Fibroblast of lung (primary cell): ENCODE data around the gene CPA4. TPM values are rescaled to one million over a fixed set of nuclear protein-coding genes. Genes with fewer than 3 reads are reported as not detected.

Experiments used
- DNase-seq, 2 donors: peaks; one replicate each; pipeline versions ENCODE4 v3.0.0 to v3.0.0-alpha.2; 2010; ENCODE audit warnings: low read depth in 2 of 2
- H2AFZ ChIP-seq: 2 replicates; pipeline ENCODE4 v1.5.1; 2012; ENCODE audit warnings: low read length, control low read depth, inconsistent platforms
- H3K27ac ChIP-seq: 2 replicates; pipeline ENCODE4 v1.5.1; 2011; ENCODE audit warnings: low read length, control low read depth; ENCODE audit not compliant: insufficient read depth
- H3K27me3 ChIP-seq: 2 replicates; pipeline ENCODE4 v1.5.1; 2011; ENCODE audit warnings: mild to moderate bottlenecking, low read length; ENCODE audit not compliant: control insufficient read depth, insufficient read depth
- H3K36me3 ChIP-seq: 2 replicates; pipeline ENCODE4 v1.5.1; 2011; ENCODE audit warnings: low read length; ENCODE audit not compliant: control insufficient read depth, insufficient read depth
- H3K4me1 ChIP-seq: 2 replicates; pipeline ENCODE4 v1.5.1; 2011; ENCODE audit warnings: low read length; ENCODE audit not compliant: control insufficient read depth, insufficient read depth; ENCODE audit errors: extremely low read depth
- H3K4me2 ChIP-seq: 2 replicates; pipeline ENCODE4 v1.5.1; 2011; ENCODE audit warnings: low read length, control low read depth; ENCODE audit not compliant: insufficient read depth; ENCODE audit errors: extremely low read depth
- H3K4me3 ChIP-seq, 4 experiments: fragments of 200-600 bp in 1 of 4; sonication (generic) in 1 of 4; replicated peaks in 1 of 4; 2 replicates each; pipeline ENCODE4 v1.5.1; 2011 to 2016; ENCODE audit warnings: low read length in 4 of 4, low read depth in 3 of 4, mild to moderate bottlenecking in 3 of 4, control low read depth in 2 of 4, inconsistent platforms in 1 of 4, mixed read lengths in 1 of 4; ENCODE audit not compliant: insufficient read depth in 1 of 4; ENCODE audit errors: control extremely low read depth in 1 of 4
- H3K79me2 ChIP-seq: 2 replicates; pipeline ENCODE4 v1.5.1; 2012; ENCODE audit warnings: mild to moderate bottlenecking, low read length, inconsistent platforms; ENCODE audit not compliant: control insufficient read depth, insufficient read depth
- H3K9ac ChIP-seq: 2 replicates; pipeline ENCODE4 v1.5.1; 2011; ENCODE audit warnings: mild to moderate bottlenecking, low read length, control low read depth; ENCODE audit not compliant: insufficient read depth
- H3K9me3 ChIP-seq: 2 replicates; pipeline ENCODE4 v1.5.1; 2012; ENCODE audit warnings: low read depth, low read length; ENCODE audit not compliant: control insufficient read depth, insufficient read depth
- H4K20me1 ChIP-seq: 2 replicates; pipeline ENCODE4 v1.5.1; 2011; ENCODE audit warnings: low read length; ENCODE audit not compliant: control insufficient read depth, insufficient read depth; ENCODE audit errors: extremely low read depth
- CTCF ChIP-seq, 2 donors: IDR thresholded peaks in 1 of 2; conservative IDR thresholded peaks in 1 of 2; 1 replicate in 1 of 2; 2 replicates in 1 of 2; pipeline ENCODE4 v1.5.1; 2011 to 2012; ENCODE audit warnings: low read length in 2 of 2, control low read depth in 1 of 2, inconsistent platforms in 1 of 2, low read depth in 1 of 2, mild to moderate bottlenecking in 1 of 2
- EZH2 ChIP-seq: IDR thresholded peaks from 2 replicates; pipeline ENCODE4 v1.5.1; 2012; ENCODE audit warnings: low read length, control low read depth, mild to moderate bottlenecking; ENCODE audit errors: missing control alignments
- polyA plus RNA-seq, 2 donors: library from polyadenylated mRNA; depleted of rRNA in 1 of 2; stranded (reverse) in 1 of 2; unstranded in 1 of 2; fragments of >200 nt; gene quantifications; 2 replicates each; pipeline ENCODE4 v1.2.1, GENCODE V29; 2011 to 2012; ENCODE audit warnings: missing spikeins in 1 of 2
- total RNA-seq: library from RNA; depleted of rRNA; stranded (reverse); fragments of >200 nt; gene quantifications from 2 replicates; pipeline ENCODE4 v1.2.1, GENCODE V29; 2014

CPA4 gene
- total and polyA plus RNA-seq, 2 donors (not counting 1 experiment from before 2014, with no cell fraction given), result 6.4 to 48.3 TPM

GRCh38 chr7:130372402-130373165 is 79.6 kb downstream of the CPA4 start:
- H2AFZ ChIP-seq, result no peak overlapping the region
- no peaks in the 10 kb centered on the region for H3K9me3 ChIP-seq
- TF ChIP-seq CTCF (conservative IDR thresholded peaks at IDR 0.05 in 1 of 2, IDR thresholded peaks at IDR 0.05 in 1 of 2; ENCODE audit: low read depth in 1 of 2, low read length in 2 of 2) (no peak), EZH2 (no peak)
- H4K20me1 ChIP-seq, result no peaks in the 10 kb centered on the region
- no peaks in the 10 kb centered on the region for H3K27me3 ChIP-seq
- H3K27ac ChIP-seq, result peak overlapping the region; percentile 97
- H3K4me1 ChIP-seq, result peaks cover 40% of the 10 kb centered on the region
- H3K4me3 ChIP-seq, result no peak overlapping the region
- H3K79me2 ChIP-seq, result no peaks in the 10 kb centered on the region
- peak in 1 of 2 donors; percentile 46 for DNase-seq
- H3K9ac ChIP-seq, result no peak overlapping the region
- no peaks in the 10 kb centered on the region for H3K36me3 ChIP-seq
- H3K4me2 ChIP-seq, result no peak overlapping the region

Other genes with a start within 250 kb of the CPA4 start
- 12.1 and 19.5 TPM in 2 replicates for gene ZC3HC1, start 241.8 kb upstream of the CPA4 start, total RNA-seq
- gene ZC3HC1, start 241.8 kb upstream of the CPA4 start, polyA plus RNA-seq, result 22.3 and 27.8 TPM in 2 replicates
- 27.7 and 29.1 TPM in 2 replicates for gene KLHDC10, start 222.6 kb upstream of the CPA4 start, total RNA-seq
- 20.3 and 28.5 TPM in 2 replicates for gene KLHDC10, start 222.6 kb upstream of the CPA4 start, polyA plus RNA-seq
- gene TMEM209, start 87.8 kb upstream of the CPA4 start, total RNA-seq, result 9.5 and 9.7 TPM in 2 replicates
- gene TMEM209, start 87.8 kb upstream of the CPA4 start, polyA plus RNA-seq, result 15.1 and 20.8 TPM in 2 replicates
- not detected in 2 replicates for gene SSMEM1, start 85.3 kb upstream of the CPA4 start, total RNA-seq
- gene SSMEM1, start 85.3 kb upstream of the CPA4 start, polyA plus RNA-seq, result not detected in 2 replicates
- gene CPA2, start 26.3 kb upstream of the CPA4 start, total RNA-seq, result under 0.01 TPM in 1 of 2 replicates, not detected in the other
- gene CPA2, start 26.3 kb upstream of the CPA4 start, polyA plus RNA-seq, result 0.06 TPM in 1 of 2 replicates, not detected in the other
- not detected in 2 replicates for gene CPA5, start 51.7 kb downstream of the CPA4 start, total RNA-seq
- gene CPA5, start 51.7 kb downstream of the CPA4 start, polyA plus RNA-seq, result not detected in 2 replicates
- gene CPA1, start 87.3 kb downstream of the CPA4 start, total RNA-seq, result under 0.01 TPM in 1 of 2 replicates, not detected in the other
- 0.12 TPM in 1 of 2 replicates, not detected in the other for gene CPA1, start 87.3 kb downstream of the CPA4 start, polyA plus RNA-seq
- 8.0 and 8.3 TPM in 2 replicates for gene CEP41, start 147.9 kb downstream of the CPA4 start, total RNA-seq
- 24.5 and 27.7 TPM in 2 replicates for gene CEP41, start 147.9 kb downstream of the CPA4 start, polyA plus RNA-seq
- 38.8 and 175 TPM in 2 replicates for gene MEST, start 198.9 kb downstream of the CPA4 start, total RNA-seq
- gene MEST, start 198.9 kb downstream of the CPA4 start, polyA plus RNA-seq, result 132 and 382 TPM in 2 replicates